Keratinocyte (primary cell): ENCODE results near the gene TRIM52.

Experiments
- CTCF ChIP-seq, 3 experiments: IDR thresholded peaks in 1 of 3; conservative IDR thresholded peaks in 1 of 3; optimal IDR thresholded peaks in 1 of 3; 2 replicates in 2 of 3; 3 replicates in 1 of 3; pipeline versions ENCODE3 to v1.5.1; 2011; ENCODE audit warnings: low read length in 3 of 3, mild to moderate bottlenecking in 3 of 3, moderate library complexity in 2 of 3, control low read depth in 1 of 3, inconsistent platforms in 1 of 3; ENCODE audit not compliant: insufficient read depth in 2 of 3; ENCODE audit errors: extremely low read depth in 1 of 3
- EZH2 ChIP-seq: IDR thresholded peaks from one replicate; pipeline ENCODE4 v1.6.1; 2012; ENCODE audit warnings: inconsistent platforms, mild to moderate bottlenecking, low read length, moderate library complexity

DNA sequence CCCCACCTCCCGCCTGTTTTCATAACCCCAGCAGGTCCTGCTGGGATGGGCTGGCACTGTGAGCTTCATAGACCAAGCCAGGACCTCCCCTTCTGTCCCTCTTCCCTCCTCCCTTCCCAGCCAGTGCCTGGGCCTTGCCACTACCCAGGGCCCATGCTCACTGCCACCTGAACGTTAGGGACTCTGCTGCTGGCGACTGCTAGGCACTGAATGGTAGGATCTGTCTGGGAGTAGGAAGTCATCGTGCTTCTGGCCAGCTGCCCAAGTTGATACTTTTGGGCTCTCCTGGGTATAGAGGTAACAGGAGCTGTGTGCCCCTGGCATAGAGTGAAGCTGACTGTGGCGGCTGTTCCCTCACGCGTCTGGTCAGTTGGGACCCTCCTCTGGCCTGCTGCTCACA, 29.5 kb downstream of the TRIM52 start:
- TF ChIP-seq CTCF (optimal IDR thresholded peaks at IDR 0.05 in 1 of 3, IDR thresholded peaks at IDR 0.05 in 1 of 3, conservative IDR thresholded peaks at IDR 0.05 in 1 of 3; ENCODE audit: extremely low read depth in 1 of 3, insufficient read depth in 2 of 3, low read length in 3 of 3) (no peak), EZH2 (no peak)
